Putamen (tissue), 1 donor: ENCODE results near the gene ARMC12.
"Not testable (repeated sequence)": the region's sequence is repeated elsewhere in the genome, so short reads cannot be mapped to it uniquely, and the experiment has no call there.

Experiments used
- DNase-seq: peaks from one replicate; pipeline ENCODE4 v3.0.0-alpha.2; 2016; ENCODE audit warnings: low spot score

ARMC12 gene

DNA sequence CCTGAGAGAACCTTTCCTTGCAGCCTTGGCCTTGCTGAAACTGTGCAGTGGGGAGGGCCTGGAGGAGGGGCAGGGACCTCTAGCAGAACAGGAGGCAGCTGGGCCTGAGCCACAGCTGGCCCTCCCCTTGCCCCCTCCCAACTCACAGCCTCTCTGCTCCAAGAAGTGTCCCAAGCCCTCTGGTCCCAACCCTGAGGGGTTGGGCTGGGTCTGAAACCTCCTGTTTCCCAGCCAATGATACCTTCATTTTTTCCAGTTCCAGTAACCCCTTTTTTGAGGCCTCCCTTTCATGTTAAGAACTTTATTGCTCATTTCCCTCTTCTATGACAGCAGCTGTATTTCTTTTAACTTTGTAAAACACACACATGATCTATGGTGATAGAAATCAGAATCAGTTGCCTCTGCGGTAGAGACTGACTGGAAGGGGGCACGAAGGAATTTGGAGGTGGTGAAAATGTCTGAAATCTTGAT is 17.9 kb upstream of the ARMC12 start:
- DNase-seq = no peak

DNA sequence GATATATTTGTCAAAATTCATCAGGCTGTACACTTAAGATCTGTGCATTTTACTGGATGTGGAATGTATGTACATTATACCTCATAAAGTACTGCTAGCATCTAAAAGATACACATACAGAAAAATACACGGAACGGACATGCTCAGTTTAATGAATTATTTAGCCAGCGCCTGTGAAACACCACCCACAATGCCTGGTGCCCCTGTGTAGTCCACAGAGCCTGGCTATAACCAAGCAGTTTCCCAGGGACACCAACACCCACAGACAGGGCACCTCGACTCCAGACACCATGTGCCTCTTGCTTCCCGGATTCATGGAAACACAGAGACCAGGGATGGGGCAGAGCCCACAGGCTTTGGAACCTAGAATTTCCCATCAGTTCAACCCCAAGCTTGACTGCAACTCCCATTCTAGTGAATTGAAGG is 17.4 kb upstream of the ARMC12 start:
- DNase-seq = no peak

DNA sequence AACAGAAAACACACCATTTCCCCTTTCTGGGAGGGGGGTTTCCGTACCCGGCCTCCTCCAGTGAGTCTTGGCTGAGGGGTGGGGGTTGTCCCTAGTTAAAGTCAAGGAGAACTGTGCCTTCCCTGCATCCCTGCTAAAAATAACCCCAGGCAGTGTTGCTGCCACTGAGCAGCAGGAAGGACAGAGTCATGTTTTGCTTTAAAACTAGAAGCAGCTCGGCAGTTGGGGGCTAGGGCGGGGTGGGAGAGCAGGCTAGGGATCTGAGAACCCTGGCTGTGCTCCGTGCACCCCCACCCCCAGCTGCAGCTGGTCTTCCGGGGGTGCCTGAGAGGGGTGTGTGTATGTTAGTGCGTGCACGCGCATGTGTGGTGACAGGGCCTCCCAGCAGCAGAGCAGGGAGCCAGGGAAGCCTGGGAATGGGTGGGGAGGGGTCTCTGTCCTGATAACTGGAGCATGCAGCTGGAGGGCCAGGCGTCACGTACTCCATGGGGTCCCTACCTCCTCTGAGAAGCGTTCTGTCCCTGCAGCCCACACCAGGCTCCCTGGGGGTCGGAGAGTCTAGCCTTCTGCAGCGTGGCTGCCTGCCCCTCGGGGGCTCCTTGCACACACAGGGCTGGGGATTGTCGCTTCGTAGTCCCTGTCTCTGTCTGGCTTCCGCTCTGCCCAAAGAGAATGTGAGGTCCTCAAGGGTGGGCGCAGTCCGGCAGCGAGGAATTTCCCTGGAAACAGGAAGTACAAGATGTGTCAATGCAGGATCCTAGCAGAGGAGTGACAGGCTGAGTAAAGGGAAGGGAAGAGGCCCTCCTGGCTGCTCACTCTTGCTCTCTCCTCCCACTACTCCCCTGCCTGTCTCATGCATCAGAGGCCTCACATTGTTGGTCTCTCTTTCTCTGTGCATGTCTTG is 16.8 kb upstream of the ARMC12 start:
- DNase-seq = peak; percentile 56

DNA sequence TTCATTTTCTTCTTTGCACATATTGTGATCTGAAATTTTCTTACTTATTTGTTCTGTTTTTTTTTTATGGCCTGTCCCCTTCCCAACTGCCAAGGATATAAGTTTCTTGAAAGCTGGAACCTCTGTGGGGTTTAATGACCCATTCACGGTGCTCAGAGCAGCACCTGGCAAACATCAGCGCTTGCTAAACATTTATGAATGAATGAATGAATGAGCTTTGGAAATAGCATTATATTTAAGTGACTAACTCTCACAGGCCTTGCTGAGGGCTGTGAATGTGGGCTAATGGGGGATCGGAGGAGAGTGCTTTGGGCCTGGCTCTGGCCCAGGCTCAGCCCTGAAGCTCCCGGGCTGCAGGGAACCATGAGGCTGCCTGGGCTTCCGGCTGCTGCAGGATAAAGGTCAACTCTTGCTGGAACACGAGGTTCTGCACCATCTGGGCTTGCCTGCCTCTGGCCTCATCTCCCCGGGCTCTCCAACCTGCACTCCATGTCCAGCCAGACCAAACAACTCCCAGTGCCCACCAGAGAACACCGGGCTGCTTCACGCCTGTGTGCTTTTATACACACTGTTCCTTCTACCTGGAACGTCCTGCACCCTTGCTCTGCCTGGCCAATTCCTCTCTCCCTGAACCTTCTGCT is 14.6 kb upstream of the ARMC12 start:
- DNase-seq = no peak

DNA sequence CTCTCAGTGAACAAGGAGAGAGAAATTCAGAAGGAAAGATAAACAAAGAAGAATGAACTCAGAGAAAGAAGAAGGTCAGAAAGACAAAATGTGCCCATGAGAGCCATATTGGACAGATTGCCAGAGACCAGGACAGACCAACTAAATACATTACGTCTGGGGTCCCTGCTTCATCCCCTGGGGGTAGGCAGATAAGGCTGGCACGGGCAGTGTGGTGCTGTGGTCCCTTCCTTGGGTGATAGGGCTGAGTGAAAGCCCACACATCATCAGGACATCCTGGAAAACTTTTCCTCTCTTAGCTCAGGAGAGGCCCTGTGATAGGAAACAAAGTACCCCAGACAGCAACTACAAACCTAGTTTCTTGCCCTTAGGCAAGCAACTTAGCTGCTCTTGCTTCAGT is 13.2 kb upstream of the ARMC12 start:
- no peak for DNase-seq

DNA sequence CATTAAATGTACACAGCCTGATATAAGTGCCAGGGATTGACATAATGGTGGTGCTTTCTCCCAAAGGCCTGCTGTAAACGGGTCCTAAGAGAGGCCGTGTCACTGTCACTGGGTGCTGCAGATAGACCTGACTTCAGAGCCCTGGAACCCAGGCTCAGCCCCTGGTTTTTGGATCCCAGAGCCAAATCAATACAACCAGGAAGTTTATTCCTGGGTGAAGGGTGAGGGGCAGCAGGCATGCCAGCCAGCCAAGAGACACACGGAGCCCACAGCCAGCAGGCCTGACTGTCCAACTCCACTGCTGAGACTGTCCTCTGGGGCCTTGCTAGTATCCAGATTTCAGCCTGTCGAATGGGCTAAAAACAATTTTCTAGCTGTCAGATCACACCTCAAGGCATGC is 12.8 kb upstream of the ARMC12 start:
- no peak for DNase-seq

DNA sequence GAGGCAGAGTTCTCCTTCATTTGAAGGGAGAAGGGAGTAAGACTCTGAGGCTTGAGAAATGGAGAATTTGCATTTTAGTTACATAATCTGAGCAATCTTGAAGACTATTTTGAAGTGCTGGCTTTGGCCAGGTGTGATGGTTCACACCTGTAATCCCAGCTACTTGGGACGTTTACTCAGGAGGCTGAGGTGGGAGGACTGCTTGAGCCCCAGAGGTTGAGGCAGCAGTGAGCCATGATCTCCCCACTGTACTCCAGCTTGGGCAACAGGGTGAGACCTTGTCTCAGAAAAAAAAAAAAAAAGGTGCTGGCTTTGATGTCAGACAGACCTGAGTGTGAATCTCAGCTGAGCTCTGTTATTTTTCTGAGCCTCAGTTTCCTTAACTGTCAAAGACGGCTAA is 12.4 kb upstream of the ARMC12 start:
- no peak for DNase-seq

DNA sequence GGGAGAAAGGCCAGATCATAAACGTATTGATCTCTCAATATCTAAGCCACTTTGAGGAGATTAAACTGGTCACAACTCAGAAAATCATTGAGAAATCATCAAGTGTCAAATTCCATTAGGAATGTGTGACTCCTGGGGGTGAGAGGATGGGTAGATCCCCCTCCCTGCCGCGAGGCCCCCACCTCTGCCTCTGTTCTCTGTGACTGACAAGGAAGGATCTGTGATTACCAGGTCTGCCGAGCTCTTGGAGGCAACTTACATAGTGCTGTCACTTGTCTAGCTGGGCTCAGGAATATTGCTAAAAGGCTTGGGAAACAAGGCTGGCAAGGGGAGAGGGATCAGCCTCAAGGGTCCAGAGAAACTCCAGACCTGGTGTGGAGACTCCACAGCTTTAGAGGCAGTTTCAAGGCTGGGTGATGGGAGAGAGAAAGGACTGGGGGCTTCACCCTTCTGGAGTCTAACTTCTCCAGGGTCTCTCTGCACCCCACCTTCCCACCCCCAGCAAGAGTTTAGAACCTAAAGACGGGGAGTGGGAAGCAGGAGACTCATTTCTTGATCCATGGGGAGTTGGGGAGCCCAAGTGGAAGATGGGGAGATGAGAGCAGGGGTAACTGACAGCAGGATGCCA is 11.6 kb upstream of the ARMC12 start:
- no peak for DNase-seq

DNA sequence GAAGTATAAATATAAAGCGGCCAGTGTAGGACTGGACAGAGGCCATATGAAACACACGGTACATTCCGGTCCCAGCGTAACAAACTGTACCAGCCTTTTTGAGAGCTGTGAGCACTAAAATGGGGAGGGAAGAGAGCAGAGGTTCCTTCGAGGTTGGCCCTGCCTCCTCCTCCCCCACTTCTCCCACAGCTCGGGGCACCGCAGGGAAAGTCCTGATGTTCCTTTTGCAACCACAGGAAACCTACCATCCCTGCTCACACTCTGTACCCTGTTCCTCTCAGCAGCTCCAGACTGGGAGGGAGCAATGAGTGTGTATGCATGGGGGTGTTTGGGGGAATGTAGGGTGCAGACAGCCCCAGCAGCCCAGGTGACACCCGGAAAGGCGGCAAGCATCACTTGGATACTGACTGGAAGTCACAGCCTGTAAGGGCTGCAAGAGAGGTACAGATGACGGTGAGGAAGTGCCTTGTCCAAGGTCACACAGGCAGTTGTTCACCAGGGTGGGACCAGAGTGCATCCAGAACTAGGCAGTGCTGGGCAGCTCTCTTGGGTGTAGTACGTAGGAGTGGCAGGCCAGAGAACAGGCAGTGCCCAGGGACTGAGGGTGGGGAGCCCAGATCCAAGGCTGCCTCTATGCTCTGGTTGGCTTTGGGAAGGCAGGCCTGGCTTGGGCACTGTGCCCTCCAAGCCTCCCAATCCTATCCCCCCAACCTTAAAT is 11.0 kb upstream of the ARMC12 start:
- peak; percentile 75 for DNase-seq

DNA sequence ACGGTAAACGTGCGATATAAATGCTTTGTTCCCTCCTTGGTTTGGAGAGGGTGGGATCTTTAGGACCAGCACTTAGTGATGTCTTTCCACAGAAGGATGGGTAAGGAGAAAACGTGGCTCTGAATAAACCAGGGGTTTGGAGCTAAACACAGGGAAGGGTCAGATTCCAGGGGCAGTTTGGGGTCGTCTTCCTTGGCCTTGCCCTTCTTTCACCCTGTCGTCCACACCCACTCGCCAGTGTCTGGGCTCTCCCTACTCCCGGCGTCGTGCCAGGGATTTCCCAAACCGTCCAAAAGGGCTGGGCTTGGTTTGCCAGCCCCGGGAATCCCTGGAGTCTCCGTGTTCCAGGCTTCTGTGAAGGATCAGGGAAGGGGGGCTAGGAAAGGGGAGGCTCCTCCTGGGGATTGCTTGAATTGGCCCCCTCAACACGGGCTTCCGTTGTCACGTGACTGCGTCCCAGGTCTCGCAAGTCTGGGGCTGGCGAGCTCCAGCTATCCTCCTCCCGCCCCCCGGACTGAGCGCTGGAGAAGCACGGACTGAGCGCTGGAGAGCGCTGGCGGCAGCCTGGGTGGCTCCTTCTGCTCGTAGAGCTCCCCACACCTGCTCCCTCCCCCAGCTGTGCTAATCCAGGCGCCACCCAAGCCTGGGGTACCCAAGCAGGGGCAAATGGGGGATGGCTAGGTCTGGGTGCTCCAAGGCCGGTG is 9.4 kb upstream of the ARMC12 start:
- peak; percentile 72 for DNase-seq

DNA sequence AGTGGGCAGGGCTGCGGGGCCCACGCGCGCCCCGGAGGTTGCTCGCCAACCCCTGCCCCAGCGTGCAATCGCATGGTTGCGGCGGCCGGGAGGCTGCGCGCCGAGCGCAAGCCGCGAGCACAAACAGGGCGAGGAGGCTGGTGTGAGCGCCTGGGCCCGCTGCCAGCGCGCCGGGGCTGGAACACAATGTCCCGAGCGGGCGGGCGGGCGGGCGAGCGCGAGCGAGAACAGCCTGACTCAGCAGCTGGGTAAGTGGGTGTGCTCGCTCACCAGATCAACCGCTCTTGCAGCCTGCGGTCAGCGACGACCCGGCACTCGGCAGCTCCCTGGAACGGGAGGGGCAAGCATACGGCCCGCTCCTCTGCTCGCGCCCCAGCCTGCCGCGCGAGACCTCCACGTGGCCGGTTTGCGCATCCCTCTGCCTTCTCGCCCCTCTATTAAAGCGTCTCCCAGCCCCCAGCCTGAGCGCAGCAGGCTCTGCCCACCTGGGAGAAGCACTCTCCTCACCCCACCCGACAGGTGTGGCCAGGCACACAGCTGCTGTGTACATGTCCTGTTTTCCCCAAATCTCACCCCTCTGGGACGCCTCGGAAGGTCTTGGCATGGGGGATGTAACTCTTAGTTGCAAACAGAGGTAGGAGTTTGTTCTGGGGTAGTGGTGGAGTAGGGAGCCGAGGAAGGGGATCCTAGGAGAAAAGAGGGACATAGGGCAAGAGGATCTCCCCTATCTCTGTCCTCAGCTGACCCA is 8.7 kb upstream of the ARMC12 start:
- peak; percentile 88 for DNase-seq

DNA sequence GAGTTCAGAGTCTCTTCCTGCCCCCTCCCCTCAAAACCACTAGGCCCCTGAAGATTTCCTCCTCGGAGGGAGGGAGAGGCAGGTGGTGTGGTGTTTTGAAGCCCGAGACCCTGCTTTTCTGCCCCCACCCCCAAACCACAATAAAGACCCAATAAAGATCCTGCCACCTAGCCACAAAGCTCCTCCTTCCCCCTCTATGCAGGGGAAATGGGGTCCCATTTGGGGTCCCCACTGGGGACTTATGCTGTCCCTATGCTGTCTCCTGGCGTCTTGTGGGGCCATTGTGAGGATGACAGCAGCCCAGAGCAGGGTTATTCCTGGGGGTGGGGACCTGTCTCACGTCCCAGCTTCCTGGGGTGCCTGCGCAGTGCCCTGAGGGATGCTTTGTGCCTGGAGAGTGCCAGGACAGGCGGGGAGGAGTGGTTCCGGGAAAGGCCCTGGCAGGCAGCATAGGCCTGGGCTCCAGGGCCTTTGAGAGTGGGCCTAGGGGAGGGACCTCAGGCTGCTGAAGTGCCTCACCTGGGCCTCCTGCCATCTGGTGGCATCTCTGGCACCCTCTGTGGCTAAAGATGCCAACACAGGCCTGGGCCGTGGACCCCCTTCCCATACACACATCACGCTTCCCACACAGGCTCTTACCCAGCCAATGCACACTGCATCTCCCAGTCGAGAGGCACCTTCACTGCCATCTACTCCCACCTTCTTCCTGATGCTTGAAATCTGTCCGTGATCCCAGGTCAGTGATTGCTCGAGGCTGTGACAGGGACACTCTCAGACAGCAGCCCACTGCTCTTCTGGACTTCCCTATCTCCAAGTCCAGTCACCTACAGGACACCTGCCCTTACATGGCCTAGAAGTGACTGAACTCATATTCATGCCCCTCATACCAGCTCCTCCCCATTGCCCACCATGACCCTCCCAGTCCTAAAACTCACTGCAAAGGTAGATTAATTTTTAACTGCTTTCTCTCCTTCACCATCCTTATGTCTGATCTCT is 7.9 kb upstream of the ARMC12 start:
- no peak for DNase-seq

DNA sequence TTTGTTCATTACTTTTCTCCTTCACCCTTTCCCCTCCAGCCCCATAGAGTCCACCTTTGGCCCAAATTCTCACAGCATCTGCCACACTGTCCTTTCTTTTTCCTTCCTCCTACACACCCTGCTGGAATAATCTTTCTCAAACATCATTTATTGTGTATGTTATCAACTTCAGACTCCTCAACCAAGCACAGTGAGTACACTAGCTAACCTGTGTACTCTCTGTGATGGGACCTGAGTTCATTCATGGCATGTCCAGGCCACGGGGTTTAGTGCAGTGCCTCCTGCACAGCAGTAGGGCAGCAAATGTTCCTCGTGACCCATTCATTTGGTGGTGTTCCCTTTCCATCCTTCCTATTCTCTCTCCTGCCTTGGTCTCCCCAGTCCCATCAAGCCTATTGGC is 7.1 kb upstream of the ARMC12 start:
- no peak for DNase-seq

DNA sequence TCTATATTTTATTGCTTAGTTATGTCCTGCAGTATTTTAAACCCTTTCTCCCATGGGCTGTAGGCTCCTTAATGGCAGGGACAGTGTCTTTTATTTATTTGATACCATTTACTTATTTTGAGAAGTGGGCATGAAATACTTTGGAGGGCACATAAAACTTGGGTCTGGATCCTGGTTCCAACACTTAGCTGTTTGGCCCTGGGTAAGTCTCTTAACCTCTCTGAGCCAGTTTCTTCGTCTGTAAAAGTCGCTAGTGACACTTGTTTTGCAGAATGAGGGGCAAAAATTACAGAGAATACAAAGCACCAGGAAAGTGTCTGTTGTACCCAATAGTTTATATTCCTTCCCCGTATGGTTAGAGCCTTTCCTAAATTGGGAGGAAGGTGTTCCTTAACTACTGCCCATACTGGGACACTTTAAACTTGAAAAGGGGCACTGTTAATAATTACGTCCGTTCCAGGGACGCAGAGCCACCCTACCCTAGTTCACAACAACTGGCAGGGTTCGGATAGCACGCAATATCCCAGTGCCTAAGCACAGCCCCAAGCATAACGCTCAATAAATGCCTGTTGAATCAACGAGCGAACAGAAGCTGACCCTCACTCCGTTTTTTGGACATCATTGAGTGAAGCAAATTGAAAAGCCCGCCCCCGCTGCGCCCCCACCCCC is 6.0 kb upstream of the ARMC12 start:
- DNase-seq = no peak

DNA sequence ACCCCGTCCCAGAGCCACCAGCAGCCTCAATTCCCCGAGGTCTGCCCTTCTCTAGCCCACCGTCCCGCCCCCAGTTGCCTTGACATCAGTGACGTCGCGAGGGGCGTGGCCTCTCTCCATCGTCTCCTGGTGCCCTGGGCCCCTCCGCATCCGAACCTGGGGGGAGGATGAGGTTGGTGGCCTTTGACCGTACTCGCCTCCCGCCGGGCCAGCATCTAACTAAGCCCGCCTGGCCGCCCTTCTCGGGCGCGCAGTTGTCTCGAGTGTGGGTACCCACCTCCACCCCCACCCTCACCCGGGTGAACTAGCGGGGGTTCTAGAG is 5.5 kb upstream of the ARMC12 start:
- DNase-seq = peak; percentile 91

DNA sequence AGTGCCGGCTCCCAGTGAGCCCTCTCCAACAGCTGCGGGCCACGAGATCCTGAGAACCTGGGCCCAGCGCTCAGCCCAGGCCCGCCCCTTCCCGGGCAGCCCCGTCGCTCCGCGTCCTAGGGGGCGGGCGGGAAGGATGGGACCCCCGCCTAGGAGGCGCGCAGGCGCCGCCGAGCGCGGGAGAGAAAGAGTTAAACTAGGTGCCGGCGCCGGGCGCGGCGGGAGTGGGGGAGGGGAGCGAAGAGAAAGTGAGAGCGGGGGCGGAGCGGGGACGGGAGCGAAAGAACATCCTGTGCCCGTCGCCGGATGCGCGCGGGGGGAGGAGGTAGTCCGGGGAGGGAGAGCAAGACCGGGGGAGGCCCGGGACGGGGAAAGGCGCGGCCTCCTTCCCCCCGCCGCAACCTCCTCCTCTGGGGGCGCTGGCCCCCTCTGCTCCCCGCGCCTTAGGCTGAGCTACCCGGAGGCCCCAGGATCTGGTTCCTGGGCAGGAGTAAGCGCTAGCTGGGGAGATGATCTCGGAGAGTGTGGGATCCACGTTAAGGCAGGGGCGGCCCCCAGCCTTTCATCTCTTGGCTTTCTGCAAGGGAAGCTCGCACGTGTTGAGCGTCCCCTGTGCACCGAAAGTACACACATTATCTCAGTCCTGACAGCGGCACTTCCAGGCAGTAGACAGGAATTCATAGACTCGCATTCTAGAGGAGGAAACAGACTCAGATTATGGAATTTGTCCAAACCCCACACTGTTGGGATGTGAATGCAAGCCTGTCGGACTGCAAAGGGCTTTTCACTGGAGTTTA is 4.9 kb upstream of the ARMC12 start:
- DNase-seq = peak; percentile 82

DNA sequence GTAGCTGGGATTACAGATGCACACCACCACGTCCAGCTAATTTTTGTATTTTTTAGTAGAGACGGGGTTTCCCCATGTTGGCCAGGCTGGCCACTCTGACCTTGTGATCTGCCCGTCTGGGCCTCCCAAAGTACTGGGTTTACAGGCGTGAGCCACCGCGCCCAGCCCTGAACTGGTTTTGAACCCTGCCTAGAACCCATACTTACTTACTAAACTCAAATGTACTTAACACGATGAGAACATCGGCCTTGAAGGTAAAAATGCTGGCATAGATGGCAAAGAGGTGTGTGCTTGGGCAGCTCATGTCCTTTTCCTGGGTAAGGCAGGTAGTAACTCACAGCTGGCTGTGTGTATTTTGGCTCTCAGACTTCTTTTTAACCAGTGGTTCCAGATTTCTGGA is 3.2 kb upstream of the ARMC12 start:
- DNase-seq = no peak

DNA sequence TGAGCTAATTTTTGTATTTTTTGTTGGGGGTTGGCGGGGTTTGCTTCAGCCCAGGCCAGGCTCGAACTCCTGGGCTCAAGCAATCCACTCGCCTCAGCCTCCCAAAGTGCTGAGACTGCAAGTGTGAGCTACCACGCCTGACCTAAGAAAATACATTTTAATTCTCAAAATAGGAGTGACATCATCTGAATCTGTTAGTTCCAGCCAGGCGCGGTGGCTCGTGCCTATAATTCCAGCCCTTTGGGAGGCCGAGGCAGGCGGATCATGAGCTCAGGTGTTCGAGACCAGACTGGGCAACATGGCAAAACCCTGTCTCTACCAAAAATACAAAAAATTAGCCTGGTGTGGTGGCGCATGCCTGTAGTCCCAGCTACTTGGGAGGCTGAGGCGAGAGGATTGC is 2.5 kb upstream of the ARMC12 start:
- not testable (repeated sequence) for DNase-seq
